ENCODE data around the gene SLC24A3.
"Not testable (repeated sequence)": the region's sequence is repeated elsewhere in the genome, so short reads cannot be mapped to it uniquely, and the experiment has no call there.

SLC24A3 gene

GRCh38 chr20:19750907-19751636, 538.6 kb downstream of the SLC24A3 start:
- TF ChIP-seq CSDC2 (CRISPR knock-in tag; IDR thresholded peaks at IDR 0.05) = no peak
- TF ChIP-seq ESRRG (CRISPR knock-in tag; IDR thresholded peaks at IDR 0.05) = no peak
- TF ChIP-seq ISL1 (CRISPR knock-in tag; IDR thresholded peaks at IDR 0.05) = no peak
- no peak for TF ChIP-seq ZFP3 (CRISPR knock-in tag; IDR thresholded peaks at IDR 0.05)
- TF ChIP-seq ZC3H10 (CRISPR knock-in tag; IDR thresholded peaks at IDR 0.05) = no peak
- no peak for TF ChIP-seq ZNF8 (CRISPR knock-in tag; IDR thresholded peaks at IDR 0.05)
- no peak for TF ChIP-seq RARB (CRISPR knock-in tag; IDR thresholded peaks at IDR 0.05)
- TF ChIP-seq ARNTL (CRISPR knock-in tag; IDR thresholded peaks at IDR 0.05; ENCODE audit: borderline replicate concordance, low read depth) = no peak
- TF ChIP-seq GLIS3 (CRISPR knock-in tag; IDR thresholded peaks at IDR 0.05) = no peak
- TF ChIP-seq PPARA (CRISPR knock-in tag; IDR thresholded peaks at IDR 0.05; ENCODE audit: borderline replicate concordance) = no peak
- TF ChIP-seq TCF4 (CRISPR knock-in tag; IDR thresholded peaks at IDR 0.05; ENCODE audit: borderline replicate concordance) = no peak
- TF ChIP-seq PATZ1 (CRISPR knock-in tag; IDR thresholded peaks at IDR 0.05; ENCODE audit: borderline replicate concordance) = no peak
- TF ChIP-seq OSR1 (CRISPR knock-in tag; IDR thresholded peaks at IDR 0.05) = no peak
- TF ChIP-seq SNAI2 (CRISPR knock-in tag; IDR thresholded peaks at IDR 0.05) = no peak
- no peak for TF ChIP-seq TSHZ2 (CRISPR knock-in tag; IDR thresholded peaks at IDR 0.05)
- peak; percentile 96 for ATAC-seq

- not testable (repeated sequence) for ATAC-seq
Observed at GRCh38 chr20:19754201-19754600, 541.8 kb downstream of the SLC24A3 start.

GRCh38 chr20:19756761-19757486, 544.5 kb downstream of the SLC24A3 start:
- ATAC-seq = no peak
- TF ChIP-seq ARNTL (CRISPR knock-in tag; IDR thresholded peaks at IDR 0.05; ENCODE audit: borderline replicate concordance, low read depth) (no peak), ZNF8 (CRISPR knock-in tag; IDR thresholded peaks at IDR 0.05) (no peak), CSRNP3 (CRISPR knock-in tag; IDR thresholded peaks at IDR 0.05) (no peak), ESRRG (CRISPR knock-in tag; IDR thresholded peaks at IDR 0.05) (no peak), ZC3H10 (CRISPR knock-in tag; IDR thresholded peaks at IDR 0.05) (no peak), ISL1 (CRISPR knock-in tag; IDR thresholded peaks at IDR 0.05) (no peak), CREB5 (CRISPR knock-in tag; IDR thresholded peaks at IDR 0.05; ENCODE audit: low read depth) (no peak), OSR1 (CRISPR knock-in tag; IDR thresholded peaks at IDR 0.05) (no peak), SNAI2 (CRISPR knock-in tag; IDR thresholded peaks at IDR 0.05) (no peak), PPARA (CRISPR knock-in tag; IDR thresholded peaks at IDR 0.05; ENCODE audit: borderline replicate concordance) (no peak), BACH2 (CRISPR knock-in tag; IDR thresholded peaks at IDR 0.05; ENCODE audit: borderline replicate concordance) (no peak), PATZ1 (CRISPR knock-in tag; IDR thresholded peaks at IDR 0.05; ENCODE audit: borderline replicate concordance) (no peak), ZNF70 (CRISPR knock-in tag; IDR thresholded peaks at IDR 0.05) (no peak), GLIS3 (CRISPR knock-in tag; IDR thresholded peaks at IDR 0.05) (no peak), TOX (CRISPR knock-in tag; IDR thresholded peaks at IDR 0.05; ENCODE audit: borderline replicate concordance) (no peak), RARB (CRISPR knock-in tag; IDR thresholded peaks at IDR 0.05) (no peak), POU6F1 (CRISPR knock-in tag; IDR thresholded peaks at IDR 0.05; ENCODE audit: borderline replicate concordance, low read depth) (no peak), TCF4 (CRISPR knock-in tag; IDR thresholded peaks at IDR 0.05; ENCODE audit: borderline replicate concordance) (no peak), ZFP3 (CRISPR knock-in tag; IDR thresholded peaks at IDR 0.05) (no peak)
